GM19468 (cell line): ENCODE data around the gene ZNF169.
"Not testable (repeated sequence)": the region's sequence is repeated elsewhere in the genome, so short reads cannot be mapped to it uniquely, and the experiment has no call there.

ENCODE experiments used
- ATAC-seq: cut with Tn5 transposase; IDR thresholded peaks from one replicate; pipeline ENCODE4 v1.9.1; 2021; ENCODE audit warnings: mild to moderate bottlenecking, moderate library complexity, moderate number of reproducible peaks; ENCODE audit not compliant: unreplicated experiment; ENCODE audit errors: extremely low read depth

The ZNF169 gene

GRCh38 chr9:94281101-94281500, 22.0 kb downstream of the ZNF169 start:
- no peak for ATAC-seq

DNA sequence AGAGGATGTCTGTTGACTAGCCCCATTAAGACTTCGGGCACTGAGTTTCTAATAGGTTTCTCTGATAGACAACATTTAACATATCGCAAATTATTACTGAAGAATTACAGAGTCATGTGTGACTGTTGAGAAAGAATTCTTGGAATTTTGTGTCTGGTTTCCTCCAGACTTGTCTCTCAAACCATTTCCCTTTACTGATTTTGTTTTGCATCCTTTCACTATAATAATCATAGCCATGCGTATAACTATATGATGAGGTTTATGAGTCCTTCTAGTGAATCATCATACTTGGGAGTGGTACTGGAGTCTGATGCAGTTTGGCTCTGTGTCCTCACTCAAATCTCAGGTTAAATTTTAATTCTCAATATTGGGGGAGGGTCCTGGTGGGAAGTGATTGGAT, 27.0 kb downstream of the ZNF169 start:
- ATAC-seq: no peak

- no peak for ATAC-seq
Measured at GRCh38 chr9:94287877-94288513, 28.9 kb downstream of the ZNF169 start.

GRCh38 chr9:94289691-94290090, 30.6 kb downstream of the ZNF169 start:
- ATAC-seq: no peak

DNA sequence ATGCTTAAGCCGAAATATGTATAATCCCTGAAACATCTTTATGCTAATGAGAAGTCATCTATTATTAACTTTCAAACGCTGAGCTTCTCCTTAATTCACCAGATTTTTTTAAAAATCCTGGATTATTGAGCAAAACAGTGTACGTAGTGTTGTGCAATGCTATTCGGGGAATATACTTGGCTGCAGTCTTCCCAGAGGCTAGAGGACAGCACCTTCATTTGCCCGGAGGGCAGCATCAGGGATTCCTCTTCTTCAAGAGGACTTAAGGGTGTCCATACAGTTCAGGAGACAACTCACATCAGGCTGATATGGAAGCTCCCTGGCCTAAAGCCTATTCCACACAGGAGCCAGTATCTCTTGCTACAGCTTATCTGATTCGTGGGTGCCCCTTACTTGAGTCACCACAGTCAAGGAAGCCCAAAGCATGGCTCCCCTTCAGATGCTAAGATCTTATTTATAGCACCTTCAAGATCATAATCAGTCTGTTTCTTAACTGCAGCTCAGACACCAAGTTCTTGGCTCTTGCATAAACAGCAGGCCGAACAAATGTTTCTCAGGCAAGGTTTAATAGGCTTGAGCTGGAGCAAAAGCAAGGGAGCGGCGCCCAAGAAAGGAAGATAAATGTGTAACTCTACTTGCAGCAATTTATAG, 40.0 kb downstream of the ZNF169 start:
- no peak for ATAC-seq

- ATAC-seq: no peak
Measured at GRCh38 chr9:94300470-94301301, 41.6 kb downstream of the ZNF169 start.

- no peak for ATAC-seq
Measured at GRCh38 chr9:94301583-94301982, 42.5 kb downstream of the ZNF169 start.

DNA sequence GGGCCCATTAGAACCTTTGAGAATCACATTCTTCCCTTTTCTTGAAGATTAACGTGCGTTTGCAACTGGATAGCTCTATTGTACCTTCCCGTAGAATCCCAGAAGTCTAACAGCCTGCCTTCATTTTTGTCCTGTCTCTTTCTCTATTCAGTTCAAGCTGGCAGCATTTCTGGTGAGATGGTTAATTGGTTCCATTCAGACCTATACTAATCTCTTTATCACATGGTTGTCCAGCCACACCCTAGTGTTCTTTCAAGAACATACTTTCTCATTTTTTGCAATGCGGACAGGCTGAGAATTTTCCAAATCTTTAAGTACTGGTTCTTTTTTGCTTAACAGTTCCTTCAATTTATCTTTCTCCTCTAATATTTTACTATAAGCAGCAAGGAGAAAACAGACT, 43.3 kb downstream of the ZNF169 start:
- ATAC-seq: no peak

DNA sequence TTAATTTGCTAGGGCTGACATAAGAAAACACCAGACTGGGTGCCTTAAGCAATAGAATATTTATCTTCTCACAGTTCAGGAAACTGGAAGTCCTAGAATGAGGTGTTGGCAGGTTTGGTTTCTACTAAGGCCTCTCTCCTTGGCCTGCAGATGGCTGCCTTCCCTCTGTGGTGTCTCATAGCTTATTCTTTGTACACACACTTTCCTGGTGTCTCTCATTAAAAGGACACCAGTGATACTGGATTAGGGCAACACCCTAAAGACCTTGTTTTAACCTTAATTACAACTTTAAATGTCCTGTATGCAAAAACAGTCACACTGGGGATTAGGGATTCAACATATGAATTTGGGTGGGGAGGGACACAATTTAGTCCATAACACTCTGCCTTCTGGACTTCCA, 44.2 kb downstream of the ZNF169 start:
- ATAC-seq: no peak

DNA sequence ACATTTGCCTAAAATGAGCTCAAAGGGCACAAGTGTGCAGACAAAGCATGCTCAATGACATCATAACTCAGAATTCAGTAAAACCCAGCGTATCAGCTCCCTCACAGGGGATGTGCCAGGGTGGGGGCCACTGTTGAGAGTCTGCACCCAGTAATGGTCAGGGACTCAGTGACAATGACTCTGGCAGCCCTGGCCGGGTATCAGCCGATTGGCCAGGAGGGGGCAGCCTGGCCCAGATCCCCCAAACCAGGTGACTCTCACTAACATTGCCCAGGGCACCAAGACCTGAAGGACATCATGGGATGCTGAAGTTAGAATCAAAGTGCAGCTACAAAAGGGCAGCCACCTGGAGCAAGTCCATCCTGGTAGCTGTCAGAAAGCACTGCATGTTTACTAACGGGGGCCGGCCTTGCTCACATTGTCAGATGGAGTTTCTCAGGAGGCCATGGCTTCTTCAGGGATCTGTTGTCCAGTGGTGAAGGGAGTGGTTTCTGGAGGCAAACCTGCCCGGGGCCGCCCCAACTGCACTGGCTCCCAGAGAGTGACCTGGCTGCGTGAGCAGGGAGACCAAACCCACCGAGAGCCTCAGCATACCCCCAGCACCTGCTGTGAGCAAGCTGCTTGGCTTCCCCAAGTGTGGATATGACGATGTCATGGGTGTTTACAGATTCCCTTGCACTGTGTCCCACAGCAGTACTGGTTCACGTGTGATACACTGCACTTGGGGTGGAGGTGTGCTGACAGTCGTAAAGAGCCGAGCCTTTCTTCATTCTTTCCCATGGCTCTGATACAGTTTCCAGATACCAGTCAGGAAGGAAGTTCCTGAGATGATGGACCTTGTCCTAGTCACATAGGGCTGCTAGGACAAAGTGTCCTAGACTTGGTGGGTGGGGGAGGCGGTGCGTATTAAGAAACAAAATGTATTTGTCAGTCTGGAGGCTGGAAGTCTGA, 56.2 kb downstream of the ZNF169 start:
- not testable (repeated sequence) for ATAC-seq

DNA sequence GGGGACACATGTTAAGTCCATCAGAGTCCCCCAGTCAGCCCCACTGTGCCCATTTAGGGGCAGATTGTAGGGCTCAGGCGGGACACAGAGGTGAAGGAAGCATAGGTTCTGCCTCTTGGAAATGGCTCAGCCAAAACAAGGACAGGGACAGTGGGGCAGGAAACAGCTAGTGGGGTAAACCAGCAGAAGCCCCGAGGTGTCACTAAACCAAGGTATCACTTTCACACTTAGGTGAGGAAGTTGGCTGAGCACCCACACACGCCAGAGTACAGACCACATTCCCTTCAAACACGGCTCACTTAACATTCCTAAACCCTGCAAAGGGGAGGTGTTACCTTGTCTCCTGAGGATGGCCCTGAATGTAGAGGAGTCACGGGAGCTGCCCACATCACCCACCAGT, 57.1 kb downstream of the ZNF169 start:
- ATAC-seq: not testable (repeated sequence)

GRCh38 chr9:94317949-94318657, 59.0 kb downstream of the ZNF169 start:
- not testable (repeated sequence) for ATAC-seq

DNA sequence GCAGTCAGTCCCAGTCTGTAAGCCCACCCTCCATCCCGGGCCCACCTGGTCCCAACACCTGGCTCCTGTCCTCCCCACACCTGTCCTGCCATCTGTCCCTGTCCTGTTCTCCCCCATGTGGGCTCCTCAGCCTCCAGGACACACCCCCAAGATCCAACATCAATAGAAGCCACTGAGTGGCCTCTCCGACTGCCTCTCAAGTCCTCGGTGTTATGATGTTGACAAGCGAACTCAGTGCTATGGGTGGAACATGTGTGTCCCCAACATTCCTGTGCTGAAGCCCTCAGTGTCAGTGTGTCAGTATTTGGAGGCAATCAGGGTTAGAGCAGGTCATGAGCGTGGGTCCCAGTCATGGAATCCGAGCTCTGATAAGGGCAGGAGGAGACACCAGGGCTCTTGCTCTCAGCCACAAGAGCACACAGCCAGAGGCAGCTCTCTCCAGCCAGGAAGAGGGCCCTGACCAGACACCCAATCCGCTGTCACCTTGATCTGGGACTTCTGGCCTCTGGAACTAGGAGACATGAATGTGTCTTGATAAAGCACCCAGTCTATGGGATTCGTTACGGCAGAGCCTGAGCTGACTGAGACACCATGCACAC, 63.3 kb downstream of the ZNF169 start:
- not testable (repeated sequence) for ATAC-seq

DNA sequence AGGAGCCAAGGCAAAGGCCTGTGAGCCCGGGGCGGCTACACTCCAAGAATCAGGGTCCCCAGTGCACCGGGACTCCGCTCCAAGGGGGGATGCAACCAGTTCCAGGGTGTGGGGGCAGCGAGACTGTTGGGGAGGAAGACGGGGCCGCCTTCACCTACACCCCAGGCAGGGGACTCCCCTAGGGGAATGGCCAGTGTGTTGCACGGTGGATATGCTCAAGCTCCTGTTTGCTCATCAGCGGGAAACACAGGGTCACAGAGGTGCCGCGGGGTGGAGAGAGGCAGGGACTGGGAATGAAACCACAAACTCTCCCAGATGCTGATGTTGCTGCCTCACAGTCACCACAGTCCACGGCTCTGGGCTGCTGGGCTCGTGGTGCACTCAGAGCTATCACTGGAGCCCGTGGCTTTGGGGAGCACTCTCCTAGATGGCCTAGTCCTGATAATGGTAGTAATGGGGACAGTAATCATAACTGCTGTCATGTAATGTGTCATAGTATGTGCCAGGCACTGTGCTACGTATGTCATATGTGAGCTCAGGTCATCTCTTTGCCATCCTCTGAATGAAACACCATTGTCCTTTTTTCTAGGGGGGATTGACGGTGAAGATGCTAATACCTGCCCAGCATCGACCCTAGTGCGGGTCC, 64.2 kb downstream of the ZNF169 start:
- not testable (repeated sequence) for ATAC-seq

GRCh38 chr9:94325583-94325982, 66.5 kb downstream of the ZNF169 start:
- not testable (repeated sequence) for ATAC-seq

DNA sequence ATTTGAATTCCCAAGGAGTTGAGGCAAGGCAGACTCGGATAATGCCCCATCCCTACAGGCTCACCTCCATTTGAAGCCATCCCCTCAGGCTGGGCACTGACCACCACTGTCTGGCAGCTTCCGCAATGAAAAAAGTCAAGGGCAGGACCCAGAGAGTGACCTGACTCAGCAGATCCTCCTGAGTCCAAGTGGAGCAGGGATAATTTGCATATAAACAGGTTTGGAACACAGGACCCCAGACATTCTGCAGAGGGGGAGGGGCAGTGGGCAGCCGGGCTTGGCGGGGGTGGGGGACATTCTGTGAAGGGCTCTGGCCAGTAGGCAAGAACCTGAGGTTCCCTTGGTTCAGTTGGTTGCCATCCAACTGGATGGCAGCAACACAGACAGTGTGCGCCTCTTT, 69.4 kb downstream of the ZNF169 start, which contains the start of gene NUTM2F:
TSS of gene NUTM2F (minus strand) at position 101 of the 400 bp plus-strand sequence. CDS start at position 80, 21 bp downstream.
- not testable (repeated sequence) for ATAC-seq

DNA sequence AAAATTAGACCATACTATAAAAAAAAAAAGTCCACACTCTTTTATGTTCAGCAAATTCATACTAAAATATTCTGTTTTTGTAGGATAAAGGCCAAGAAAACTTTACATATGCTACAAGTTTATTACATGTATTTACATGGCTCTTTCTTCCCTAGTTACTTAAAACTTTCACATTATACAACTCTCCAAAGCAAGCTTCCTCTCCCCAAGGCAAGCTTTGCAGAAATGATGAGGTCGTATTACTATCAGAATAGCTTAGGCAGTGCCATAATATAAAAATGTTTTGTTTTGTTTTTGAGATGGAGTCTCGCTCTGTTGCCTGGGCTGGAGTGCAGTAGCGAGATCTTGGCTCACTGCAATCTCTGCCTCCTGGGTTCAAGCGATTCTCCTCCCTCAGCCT, 77.3 kb downstream of the ZNF169 start:
- not testable (repeated sequence) for ATAC-seq

DNA sequence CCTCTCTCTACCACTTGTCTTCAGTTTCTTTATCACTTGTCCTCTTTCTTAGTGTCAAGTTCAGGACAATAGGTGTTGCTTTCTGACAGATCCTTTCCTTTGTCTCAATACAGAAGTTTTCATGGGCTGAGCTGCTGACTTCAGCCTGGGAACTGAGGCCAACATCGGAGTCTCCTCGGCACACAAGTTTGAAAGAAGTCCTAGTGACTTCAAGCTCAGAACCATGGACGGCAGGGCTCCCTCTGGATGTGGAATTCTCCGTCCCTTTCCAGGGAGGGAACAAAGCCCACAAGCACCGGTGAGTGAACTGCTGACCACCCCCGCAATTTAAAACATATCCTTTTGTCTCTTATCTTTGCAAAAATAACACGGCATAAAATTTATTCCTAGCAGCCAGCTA, 79.6 kb downstream of the ZNF169 start:
- not testable (repeated sequence) for ATAC-seq
